Measurements from ENCODE around the gene ALG9.

Gene ALG9

DNA sequence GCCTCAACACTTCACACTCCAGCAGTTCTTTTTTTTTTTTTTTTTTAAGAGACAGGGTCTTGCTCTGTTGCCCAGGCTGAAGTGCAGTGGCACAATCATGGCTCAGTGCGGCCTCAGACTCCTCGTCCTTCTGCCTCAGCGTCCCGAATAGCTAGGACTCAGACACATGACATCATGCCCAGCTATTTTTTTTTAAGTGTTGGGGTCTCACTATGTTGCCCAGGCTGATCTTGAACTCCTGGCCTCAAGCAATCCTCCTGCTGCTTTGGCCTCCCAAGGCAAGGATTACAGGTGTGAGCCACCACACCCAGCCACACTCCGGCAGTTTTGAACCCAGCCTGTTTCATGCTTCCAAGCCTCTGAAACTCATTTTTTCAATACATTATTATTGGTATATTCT is 108.9 kb downstream of the ALG9 start:
- Histone ChIP-seq H3K4me3 (ENCODE audit: low read depth in 1 of 2, low read length in 2 of 2) (no peak overlapping the region), H3K36me3 (ENCODE audit: control insufficient read depth in 1 of 2, insufficient read depth in 2 of 2, low read length in 2 of 2) (peaks cover 20 to 49% of the 10 kb centered on the region in 2 donors)

GRCh38 chr11:111761036-111761435 is 110.3 kb downstream of the ALG9 start:
- H3K27ac ChIP-seq (ENCODE audit: low read depth, low read length), result no peak overlapping the region
- peaks cover 20 to 54% of the 10 kb centered on the region in 2 donors for H3K36me3 ChIP-seq (ENCODE audit: control insufficient read depth in 1 of 2, insufficient read depth in 2 of 2, low read length in 2 of 2)
- H3K27me3 ChIP-seq (ENCODE audit: control insufficient read depth in 1 of 2, insufficient read depth in 2 of 2, low read length in 2 of 2), result no peaks in the 10 kb centered on the region
- no peaks in the 10 kb centered on the region for H3K9me3 ChIP-seq (ENCODE audit: control insufficient read depth in 1 of 2, low read length in 2 of 2)
- H3K9ac ChIP-seq (ENCODE audit: low read depth in 1 of 2, low read length in 2 of 2), result no peak overlapping the region
- H3K4me3 ChIP-seq (ENCODE audit: low read depth in 1 of 2, low read length in 2 of 2), result no peak overlapping the region
- peaks cover 14 to 31% of the 10 kb centered on the region in 2 donors for H3K4me1 ChIP-seq (ENCODE audit: control insufficient read depth in 1 of 2, insufficient read depth in 2 of 2, low read length in 2 of 2)

More for the DNA sequence above, 108.9 kb downstream of the ALG9 start:
- Histone ChIP-seq H3K9ac (ENCODE audit: low read depth in 1 of 2, low read length in 2 of 2) (no peak overlapping the region), H3K27me3 (ENCODE audit: control insufficient read depth in 1 of 2, insufficient read depth in 2 of 2, low read length in 2 of 2) (no peaks in the 10 kb centered on the region), H3K4me1 (ENCODE audit: control insufficient read depth in 1 of 2, insufficient read depth in 2 of 2, low read length in 2 of 2) (peaks cover 18 to 26% of the 10 kb centered on the region in 2 donors), H3K9me3 (ENCODE audit: control insufficient read depth in 1 of 2, low read length in 2 of 2) (no peaks in the 10 kb centered on the region), H3K27ac (ENCODE audit: low read depth, low read length) (no peak overlapping the region)

GRCh38 chr11:111759778-111760407 is 111.5 kb downstream of the ALG9 start:
- H3K9ac ChIP-seq (ENCODE audit: low read depth in 1 of 2, low read length in 2 of 2), result no peak overlapping the region
- H3K4me1 ChIP-seq (ENCODE audit: control insufficient read depth in 1 of 2, insufficient read depth in 2 of 2, low read length in 2 of 2), result peaks cover 13 to 29% of the 10 kb centered on the region in 2 donors

GRCh38 chr11:111759376-111759775 is 112.0 kb downstream of the ALG9 start:
- Histone ChIP-seq H3K27me3 (ENCODE audit: control insufficient read depth in 1 of 2, insufficient read depth in 2 of 2, low read length in 2 of 2) (no peaks in the 10 kb centered on the region), H3K9me3 (ENCODE audit: control insufficient read depth in 1 of 2, low read length in 2 of 2) (no peaks in the 10 kb centered on the region), H3K4me3 (ENCODE audit: low read depth in 1 of 2, low read length in 2 of 2) (no peak overlapping the region), H3K36me3 (ENCODE audit: control insufficient read depth in 1 of 2, insufficient read depth in 2 of 2, low read length in 2 of 2) (peaks cover 29 to 65% of the 10 kb centered on the region in 2 donors), H3K27ac (ENCODE audit: low read depth, low read length) (no peak overlapping the region), H3K9ac (ENCODE audit: low read depth in 1 of 2, low read length in 2 of 2) (no peak overlapping the region), H3K4me1 (ENCODE audit: control insufficient read depth in 1 of 2, insufficient read depth in 2 of 2, low read length in 2 of 2) (peaks cover 7 to 24% of the 10 kb centered on the region in 2 donors)

More at GRCh38 chr11:111759778-111760407, 111.5 kb downstream of the ALG9 start:
- Histone ChIP-seq H3K4me3 (ENCODE audit: low read depth in 1 of 2, low read length in 2 of 2) (no peak overlapping the region), H3K9me3 (ENCODE audit: control insufficient read depth in 1 of 2, low read length in 2 of 2) (no peaks in the 10 kb centered on the region), H3K27me3 (ENCODE audit: control insufficient read depth in 1 of 2, insufficient read depth in 2 of 2, low read length in 2 of 2) (no peaks in the 10 kb centered on the region), H3K27ac (ENCODE audit: low read depth, low read length) (no peak overlapping the region), H3K36me3 (ENCODE audit: control insufficient read depth in 1 of 2, insufficient read depth in 2 of 2, low read length in 2 of 2) (peaks cover 26 to 60% of the 10 kb centered on the region in 2 donors)

DNA sequence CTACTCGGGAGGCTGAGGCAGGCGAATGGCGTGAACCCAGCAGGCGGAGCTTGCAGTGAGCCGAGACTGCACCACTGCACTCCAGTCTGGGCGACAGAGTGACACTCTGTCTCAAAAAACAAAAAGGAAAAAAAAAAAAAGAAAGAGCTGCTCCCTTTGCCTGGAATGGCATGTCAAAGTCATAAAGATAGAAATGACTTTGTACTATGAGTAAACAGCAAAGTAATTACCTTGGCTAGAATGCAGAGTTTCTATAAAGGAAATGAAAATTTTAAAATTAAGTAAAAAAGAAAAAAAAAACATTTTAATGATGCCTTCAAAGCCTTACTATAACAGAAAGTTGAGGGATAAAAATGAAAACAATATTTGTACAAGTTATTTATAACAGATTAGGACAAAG is 115.3 kb downstream of the ALG9 start:
- Histone ChIP-seq H3K36me3 (ENCODE audit: control insufficient read depth in 1 of 2, insufficient read depth in 2 of 2, low read length in 2 of 2) (peaks cover 39 to 67% of the 10 kb centered on the region in 2 donors), H3K9me3 (ENCODE audit: control insufficient read depth in 1 of 2, low read length in 2 of 2) (no peaks in the 10 kb centered on the region), H3K4me3 (ENCODE audit: low read depth in 1 of 2, low read length in 2 of 2) (no peak overlapping the region), H3K9ac (ENCODE audit: low read depth in 1 of 2, low read length in 2 of 2) (no peak overlapping the region), H3K4me1 (ENCODE audit: control insufficient read depth in 1 of 2, insufficient read depth in 2 of 2, low read length in 2 of 2) (peaks cover 0 to 17% of the 10 kb centered on the region in 2 donors), H3K27ac (ENCODE audit: low read depth, low read length) (peak overlapping the region; percentile 44), H3K27me3 (ENCODE audit: control insufficient read depth in 1 of 2, insufficient read depth in 2 of 2, low read length in 2 of 2) (no peaks in the 10 kb centered on the region)

- no peaks in the 10 kb centered on the region for H3K4me1 ChIP-seq (ENCODE audit: control insufficient read depth in 1 of 2, insufficient read depth in 2 of 2, low read length in 2 of 2)
- H3K4me3 ChIP-seq (ENCODE audit: low read depth in 1 of 2, low read length in 2 of 2), result no peak overlapping the region
- no peak overlapping the region for H3K9ac ChIP-seq (ENCODE audit: low read depth in 1 of 2, low read length in 2 of 2)
- H3K36me3 ChIP-seq (ENCODE audit: control insufficient read depth in 1 of 2, insufficient read depth in 2 of 2, low read length in 2 of 2), result peaks cover 32 to 79% of the 10 kb centered on the region in 2 donors
- no peak overlapping the region for H3K27ac ChIP-seq (ENCODE audit: low read depth, low read length)
- H3K9me3 ChIP-seq (ENCODE audit: control insufficient read depth in 1 of 2, low read length in 2 of 2), result no peaks in the 10 kb centered on the region
- H3K27me3 ChIP-seq (ENCODE audit: control insufficient read depth in 1 of 2, insufficient read depth in 2 of 2, low read length in 2 of 2), result no peaks in the 10 kb centered on the region
Measured at GRCh38 chr11:111749646-111750045, 121.7 kb downstream of the ALG9 start.

GRCh38 chr11:111748035-111748804 is 123.2 kb downstream of the ALG9 start:
- no peaks in the 10 kb centered on the region for H3K9me3 ChIP-seq (ENCODE audit: control insufficient read depth in 1 of 2, low read length in 2 of 2)
- H3K4me1 ChIP-seq (ENCODE audit: control insufficient read depth in 1 of 2, insufficient read depth in 2 of 2, low read length in 2 of 2), result no peaks in the 10 kb centered on the region
- no peaks in the 10 kb centered on the region for H3K27me3 ChIP-seq (ENCODE audit: control insufficient read depth in 1 of 2, insufficient read depth in 2 of 2, low read length in 2 of 2)
- no peak overlapping the region for H3K27ac ChIP-seq (ENCODE audit: low read depth, low read length)
- no peak overlapping the region for H3K9ac ChIP-seq (ENCODE audit: low read depth in 1 of 2, low read length in 2 of 2)
- H3K4me3 ChIP-seq (ENCODE audit: low read depth in 1 of 2, low read length in 2 of 2), result no peak overlapping the region
- peaks cover 35 to 80% of the 10 kb centered on the region in 2 donors for H3K36me3 ChIP-seq (ENCODE audit: control insufficient read depth in 1 of 2, insufficient read depth in 2 of 2, low read length in 2 of 2)

GRCh38 chr11:111745719-111746504 is 125.5 kb downstream of the ALG9 start:
- Histone ChIP-seq H3K27ac (ENCODE audit: low read depth, low read length) (no peak overlapping the region), H3K36me3 (ENCODE audit: control insufficient read depth in 1 of 2, insufficient read depth in 2 of 2, low read length in 2 of 2) (peaks cover 37 to 76% of the 10 kb centered on the region in 2 donors), H3K9ac (ENCODE audit: low read depth in 1 of 2, low read length in 2 of 2) (no peak overlapping the region), H3K27me3 (ENCODE audit: control insufficient read depth in 1 of 2, insufficient read depth in 2 of 2, low read length in 2 of 2) (no peaks in the 10 kb centered on the region), H3K4me1 (ENCODE audit: control insufficient read depth in 1 of 2, insufficient read depth in 2 of 2, low read length in 2 of 2) (no peaks in the 10 kb centered on the region), H3K4me3 (ENCODE audit: low read depth in 1 of 2, low read length in 2 of 2) (no peak overlapping the region), H3K9me3 (ENCODE audit: control insufficient read depth in 1 of 2, low read length in 2 of 2) (no peaks in the 10 kb centered on the region)

DNA sequence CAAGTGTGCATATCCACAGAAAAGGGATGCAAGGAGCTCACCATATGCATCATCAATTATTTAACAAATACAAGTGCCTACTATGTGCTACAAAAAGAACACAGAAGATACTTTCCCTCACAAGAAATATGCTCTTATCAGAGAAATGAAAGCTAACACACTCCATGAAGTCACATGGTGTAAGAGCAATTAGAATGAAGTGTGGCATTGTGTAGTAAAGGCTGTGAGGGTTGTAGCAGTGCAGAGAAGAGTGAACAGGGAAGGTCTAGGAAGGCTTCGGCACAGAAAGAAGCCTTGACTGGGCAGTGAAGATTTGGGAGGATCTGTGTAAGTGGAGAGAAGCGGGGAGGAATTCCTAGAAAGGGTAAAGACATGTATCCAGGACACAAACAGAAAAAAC is 127.7 kb downstream of the ALG9 start:
- Histone ChIP-seq H3K27ac (ENCODE audit: low read depth, low read length) (no peak overlapping the region), H3K4me1 (ENCODE audit: control insufficient read depth in 1 of 2, insufficient read depth in 2 of 2, low read length in 2 of 2) (no peaks in the 10 kb centered on the region), H3K36me3 (ENCODE audit: control insufficient read depth in 1 of 2, insufficient read depth in 2 of 2, low read length in 2 of 2) (peaks cover 39 to 65% of the 10 kb centered on the region in 2 donors), H3K9me3 (ENCODE audit: control insufficient read depth in 1 of 2, low read length in 2 of 2) (no peaks in the 10 kb centered on the region), H3K27me3 (ENCODE audit: control insufficient read depth in 1 of 2, insufficient read depth in 2 of 2, low read length in 2 of 2) (no peaks in the 10 kb centered on the region), H3K9ac (ENCODE audit: low read depth in 1 of 2, low read length in 2 of 2) (no peak overlapping the region), H3K4me3 (ENCODE audit: low read depth in 1 of 2, low read length in 2 of 2) (no peak overlapping the region)

DNA sequence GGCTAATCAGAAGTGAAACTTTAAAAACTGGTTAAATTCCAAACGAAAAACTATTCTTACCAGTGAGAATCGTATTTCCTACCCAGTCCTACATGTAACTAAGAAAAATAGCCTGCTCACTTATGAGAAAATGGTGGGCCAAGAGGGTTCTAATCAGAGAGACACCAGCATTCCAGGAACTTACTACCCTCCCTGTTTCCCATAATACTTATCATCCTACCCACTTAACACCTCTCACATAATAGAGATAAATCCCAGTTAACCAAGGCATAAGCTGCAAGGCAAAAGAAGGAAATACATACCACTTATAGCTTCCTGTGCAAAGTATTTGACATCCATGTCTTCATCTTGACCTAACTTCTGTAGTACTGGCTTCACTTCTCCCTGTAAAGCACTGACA is 129.6 kb downstream of the ALG9 start:
- Histone ChIP-seq H3K27ac (ENCODE audit: low read depth, low read length) (no peak overlapping the region), H3K4me3 (ENCODE audit: low read depth in 1 of 2, low read length in 2 of 2) (no peak overlapping the region), H3K9ac (ENCODE audit: low read depth in 1 of 2, low read length in 2 of 2) (no peak overlapping the region), H3K27me3 (ENCODE audit: control insufficient read depth in 1 of 2, insufficient read depth in 2 of 2, low read length in 2 of 2) (no peaks in the 10 kb centered on the region), H3K9me3 (ENCODE audit: control insufficient read depth in 1 of 2, low read length in 2 of 2) (no peaks in the 10 kb centered on the region), H3K36me3 (ENCODE audit: control insufficient read depth in 1 of 2, insufficient read depth in 2 of 2, low read length in 2 of 2) (peaks cover 27 to 51% of the 10 kb centered on the region in 2 donors), H3K4me1 (ENCODE audit: control insufficient read depth in 1 of 2, insufficient read depth in 2 of 2, low read length in 2 of 2) (peaks cover 4 to 18% of the 10 kb centered on the region in 2 donors)

Data from duodenal mucosa (tissue), 2 donors.